ENCODE measurements around the gene PALM3. TPM values are rescaled to one million over a fixed set of nuclear protein-coding genes. Genes with fewer than 3 reads are reported as not detected.

The PALM3 gene
- total RNA-seq, 6 experiments from 2014 or later, result 1.2 to 4.0 (median 2.8) TPM

- Mint-ChIP-seq H3K27me3 (ENCODE audit: insufficient read depth) (peaks cover 5% of the 10 kb centered on the region), H3K27ac (peak overlapping the region; percentile 83), H3K36me3 (ENCODE audit: low read depth) (peaks cover 24% of the 10 kb centered on the region), H3K9me3 (peaks cover 20% of the 10 kb centered on the region), H3K4me3 (peak overlapping the region; percentile 93), H3K4me1 (ENCODE audit: low read depth) (peaks cover 15% of the 10 kb centered on the region)
- DNase-seq, result peak; percentile 43
- TF ChIP-seq CTCF (IDR thresholded peaks at IDR 0.05), result peak; percentile 61
These were observed 29.4 kb upstream of the PALM3 start for GRCh38 chr19:14091081-14091812.

GRCh38 chr19:14090509-14091080 lies 28.7 kb upstream of the PALM3 start, which contains the start of gene SAMD1:
Gene SAMD1 (minus strand): TSS chr19:14090751.
- DNase-seq, result peak; percentile 53
- Mint-ChIP-seq H3K36me3 (ENCODE audit: low read depth) (peaks cover 24% of the 10 kb centered on the region), H3K4me3 (peak within 1 kb of the TSS; percentile 93), H3K9me3 (peaks cover 20% of the 10 kb centered on the region), H3K4me1 (ENCODE audit: low read depth) (peaks cover 15% of the 10 kb centered on the region), H3K27ac (peak within 1 kb of the TSS; percentile 83), H3K27me3 (ENCODE audit: insufficient read depth) (peaks cover 5% of the 10 kb centered on the region)
- TF ChIP-seq CTCF (IDR thresholded peaks at IDR 0.05), result no peak

GRCh38 chr19:14089662-14090508 lies 28.0 kb upstream of the PALM3 start:
- Mint-ChIP-seq H3K4me3 (peak overlapping the region; percentile 84), H3K27ac (peak overlapping the region; percentile 77), H3K4me1 (ENCODE audit: low read depth) (peaks cover 15% of the 10 kb centered on the region), H3K36me3 (ENCODE audit: low read depth) (peaks cover 22% of the 10 kb centered on the region), H3K9me3 (peaks cover 19% of the 10 kb centered on the region), H3K27me3 (ENCODE audit: insufficient read depth) (peaks cover 5% of the 10 kb centered on the region)
- DNase-seq, result peak; percentile 50
- no peak; the same call in 1 of the 2 replicates for TF ChIP-seq CTCF (IDR thresholded peaks at IDR 0.05)

GRCh38 chr19:14089412-14089661 lies 27.5 kb upstream of the PALM3 start:
- peak overlapping the region; percentile 84 for H3K4me3 Mint-ChIP-seq

More at GRCh38 chr19:14089412-14089661, 27.5 kb upstream of the PALM3 start:
- Mint-ChIP-seq H3K4me1 (ENCODE audit: low read depth) (peaks cover 15% of the 10 kb centered on the region), H3K36me3 (ENCODE audit: low read depth) (peaks cover 16% of the 10 kb centered on the region), H3K27me3 (ENCODE audit: insufficient read depth) (peaks cover 5% of the 10 kb centered on the region), H3K9me3 (peaks cover 14% of the 10 kb centered on the region), H3K27ac (peak overlapping the region; percentile 49; the same call in 1 of the 2 replicates)
- no peak for DNase-seq
- TF ChIP-seq CTCF (IDR thresholded peaks at IDR 0.05), result peak; percentile 30; the same call in 1 of the 2 replicates
